ENCODE measurements around the gene NUAK2. TPM values are rescaled to one million over a fixed set of nuclear protein-coding genes. Genes with fewer than 3 reads are reported as not detected.

The NUAK2 gene
- total and polyA plus RNA-seq, 2 donors (not counting 3 experiments of a cell fraction or from before 2014, with no cell fraction given), result 1.8 to 2.5 TPM

- POLR2A ChIA-PET, result no interaction called here
- no TSS peak for BruUV-seq (replicated peaks)
- FAIRE-seq (no peak), DNase-seq (ENCODE audit: low read depth, low spot score) (no peak)
- TF ChIP-seq GATA2 (IDR thresholded peaks at IDR 0.05; ENCODE audit: insufficient read depth, insufficient read length, low read depth, low read length) (no peak), POLR2A (IDR thresholded peaks at IDR 0.05; ENCODE audit: low read depth, low read length) (no peak), MYC (IDR thresholded peaks at IDR 0.05; ENCODE audit: low read depth, low read length) (no peak), POLR2AphosphoS5 (IDR thresholded peaks at IDR 0.05; ENCODE audit: insufficient read depth, low read depth, low read length) (no peak), EZH2 (IDR thresholded peaks at IDR 0.05; ENCODE audit: borderline replicate concordance, low read depth, low read length, severe bottlenecking) (no peak), JUN (IDR thresholded peaks at IDR 0.05; ENCODE audit: borderline replicate concordance, insufficient read depth, insufficient read length, low read depth) (no peak), FOS (IDR thresholded peaks at IDR 0.05; ENCODE audit: borderline replicate concordance, insufficient read depth, low read length) (no peak)
- TF ChIP-seq, protein P1, sequence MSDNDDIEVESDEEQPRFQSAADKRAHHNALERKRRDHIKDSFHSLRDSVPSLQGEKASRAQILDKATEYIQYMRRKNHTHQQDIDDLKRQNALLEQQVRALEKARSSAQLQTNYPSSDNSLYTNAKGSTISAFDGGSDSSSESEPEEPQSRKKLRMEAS (IDR thresholded peaks at IDR 0.05; ENCODE audit: insufficient read depth, insufficient read length), result no peak
- TF ChIP-seq, protein P2, sequence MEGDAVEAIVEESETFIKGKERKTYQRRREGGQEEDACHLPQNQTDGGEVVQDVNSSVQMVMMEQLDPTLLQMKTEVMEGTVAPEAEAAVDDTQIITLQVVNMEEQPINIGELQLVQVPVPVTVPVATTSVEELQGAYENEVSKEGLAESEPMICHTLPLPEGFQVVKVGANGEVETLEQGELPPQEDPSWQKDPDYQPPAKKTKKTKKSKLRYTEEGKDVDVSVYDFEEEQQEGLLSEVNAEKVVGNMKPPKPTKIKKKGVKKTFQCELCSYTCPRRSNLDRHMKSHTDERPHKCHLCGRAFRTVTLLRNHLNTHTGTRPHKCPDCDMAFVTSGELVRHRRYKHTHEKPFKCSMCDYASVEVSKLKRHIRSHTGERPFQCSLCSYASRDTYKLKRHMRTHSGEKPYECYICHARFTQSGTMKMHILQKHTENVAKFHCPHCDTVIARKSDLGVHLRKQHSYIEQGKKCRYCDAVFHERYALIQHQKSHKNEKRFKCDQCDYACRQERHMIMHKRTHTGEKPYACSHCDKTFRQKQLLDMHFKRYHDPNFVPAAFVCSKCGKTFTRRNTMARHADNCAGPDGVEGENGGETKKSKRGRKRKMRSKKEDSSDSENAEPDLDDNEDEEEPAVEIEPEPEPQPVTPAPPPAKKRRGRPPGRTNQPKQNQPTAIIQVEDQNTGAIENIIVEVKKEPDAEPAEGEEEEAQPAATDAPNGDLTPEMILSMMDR (IDR thresholded peaks at IDR 0.05; ENCODE audit: extremely low read depth in 1 of 2, insufficient read depth in 1 of 2, low read depth in 1 of 2, low read length in 2 of 2), result no peak
- H4K20me1 ChIP-seq (replicated peaks; ENCODE audit: control insufficient read depth, extremely low read depth, insufficient read depth, low read length), result no peaks in the 10 kb centered on the region
- dilution Hi-C loops (cut with MboI; ENCODE audit: extremely low pct_ligation_motif_present, low sequenced_read_pairs), result no loop called here
- H3K4me2 ChIP-seq (ENCODE audit: insufficient read depth, low read length), result no peak overlapping the region
- no peaks in the 10 kb centered on the region for H3K79me2 ChIP-seq (ENCODE audit: control insufficient read depth, insufficient read depth, low read length)
- H3K9me1 ChIP-seq (replicated peaks; ENCODE audit: control insufficient read depth, extremely low read depth, insufficient read depth, low read length), result no peaks in the 10 kb centered on the region
- H3K9me3 ChIP-seq (replicated peaks; ENCODE audit: control insufficient read depth, insufficient read depth, low read length), result no peaks in the 10 kb centered on the region
- no peak overlapping the region for H3K9ac ChIP-seq (replicated peaks; ENCODE audit: extremely low read depth, insufficient read depth, low read length)
- H2AFZ ChIP-seq (ENCODE audit: low read depth, low read length), result no peak overlapping the region
- no peak overlapping the region for H3K27ac ChIP-seq (ENCODE audit: insufficient read depth, low read depth, low read length)
- no peaks in the 10 kb centered on the region for H3K36me3 ChIP-seq (ENCODE audit: control insufficient read depth in 2 of 2, extremely low read depth in 1 of 2, insufficient read depth in 2 of 2, low read length in 2 of 2)
- peaks cover 18% of the 10 kb centered on the region for H3K4me1 ChIP-seq (ENCODE audit: control insufficient read depth, extremely low read depth, insufficient read depth, low read length)
- CTCF ChIA-PET, result interaction anchor here (0.7 to 7.2 kb wide), 9 partner anchors 15 to 316 kb away, joined by 3 to 113 read pairs (median 15); partner anchors contain the start of gene TMCC2
- no peak overlapping the region for H3K4me3 ChIP-seq (replicated peaks in 1 of 3; ENCODE audit: insufficient read depth in 1 of 3, low read depth in 1 of 3, low read length in 3 of 3)
- intact Hi-C loops (cut with micrococcal nuclease), result no loop called here
- H3K27me3 ChIP-seq (ENCODE audit: control insufficient read depth in 2 of 2, insufficient read depth in 2 of 2, low read length in 2 of 2), result no peaks in the 10 kb centered on the region
These were observed 63.3 kb downstream of the NUAK2 start for GRCh38 chr1:205258261-205258691.
